DMS114 treated with DMSO at 0.1 percent for 48 hours (cell line): ENCODE results near the gene NOD2.

Experiments
- DNase-seq: peaks from one replicate; lab custom pipeline; 2025; ENCODE audit not compliant: unreplicated experiment; lab: John Stamatoyannopoulos, UW

Gene NOD2

GRCh38 chr16:50669741-50670140, 23.7 kb upstream of the NOD2 start:
- no peak for DNase-seq

- DNase-seq: no peak
Observed at GRCh38 chr16:50670476-50670875, 22.9 kb upstream of the NOD2 start.

GRCh38 chr16:50671644-50672260, 21.7 kb upstream of the NOD2 start:
- DNase-seq: no peak

- no peak for DNase-seq
Observed at GRCh38 chr16:50673496-50674275, 19.7 kb upstream of the NOD2 start.

GRCh38 chr16:50674831-50675230, 18.6 kb upstream of the NOD2 start:
- no peak for DNase-seq

GRCh38 chr16:50675686-50676610, 17.5 kb upstream of the NOD2 start:
- no peak for DNase-seq

- no peak for DNase-seq
Observed at GRCh38 chr16:50676684-50677225, 16.7 kb upstream of the NOD2 start.

- no peak for DNase-seq
Observed at GRCh38 chr16:50677351-50677750, 16.1 kb upstream of the NOD2 start.

GRCh38 chr16:50678531-50678930, 14.9 kb upstream of the NOD2 start:
- DNase-seq: no peak

GRCh38 chr16:50679266-50679665, 14.1 kb upstream of the NOD2 start:
- no peak for DNase-seq

- no peak for DNase-seq
Observed at GRCh38 chr16:50679676-50680555, 13.5 kb upstream of the NOD2 start.

- no peak for DNase-seq
Observed at GRCh38 chr16:50680556-50680893, 12.9 kb upstream of the NOD2 start.

- DNase-seq: no peak
Observed at GRCh38 chr16:50681021-50681885, 12.2 kb upstream of the NOD2 start, which contains the start of gene SNX20. SNX20 (minus strand) TSS chr16:50681312; CDS start chr16:50677526, 3,786 bp downstream.

GRCh38 chr16:50683689-50684374, 9.6 kb upstream of the NOD2 start:
- DNase-seq: no peak

GRCh38 chr16:50684823-50685461, 8.5 kb upstream of the NOD2 start:
- no peak for DNase-seq

GRCh38 chr16:50685462-50686063, 7.8 kb upstream of the NOD2 start:
- DNase-seq: no peak

GRCh38 chr16:50688083-50688482, 5.3 kb upstream of the NOD2 start:
- DNase-seq: no peak

- no peak for DNase-seq
Observed at GRCh38 chr16:50688867-50689266, 4.5 kb upstream of the NOD2 start.
